Measurements from ENCODE around the gene GPR84. TPM values are rescaled to one million over a fixed set of nuclear protein-coding genes. Genes with fewer than 3 reads are reported as not detected.
A peak's percentile ranks its signal among the peaks of the same experiment; 100 is the strongest.

Gene GPR84
- total and polyA plus RNA-seq, 9 of the 15 experiments (the other 6 are each of a cell fraction or from before 2014, with no cell fraction given), result 0.07 to 0.18 (median 0.11) TPM; not detected in 5

GRCh38 chr12:54358945-54359761 lies 5.1 kb downstream of the GPR84 start (continued):
- TF ChIP-seq, protein P1, sequence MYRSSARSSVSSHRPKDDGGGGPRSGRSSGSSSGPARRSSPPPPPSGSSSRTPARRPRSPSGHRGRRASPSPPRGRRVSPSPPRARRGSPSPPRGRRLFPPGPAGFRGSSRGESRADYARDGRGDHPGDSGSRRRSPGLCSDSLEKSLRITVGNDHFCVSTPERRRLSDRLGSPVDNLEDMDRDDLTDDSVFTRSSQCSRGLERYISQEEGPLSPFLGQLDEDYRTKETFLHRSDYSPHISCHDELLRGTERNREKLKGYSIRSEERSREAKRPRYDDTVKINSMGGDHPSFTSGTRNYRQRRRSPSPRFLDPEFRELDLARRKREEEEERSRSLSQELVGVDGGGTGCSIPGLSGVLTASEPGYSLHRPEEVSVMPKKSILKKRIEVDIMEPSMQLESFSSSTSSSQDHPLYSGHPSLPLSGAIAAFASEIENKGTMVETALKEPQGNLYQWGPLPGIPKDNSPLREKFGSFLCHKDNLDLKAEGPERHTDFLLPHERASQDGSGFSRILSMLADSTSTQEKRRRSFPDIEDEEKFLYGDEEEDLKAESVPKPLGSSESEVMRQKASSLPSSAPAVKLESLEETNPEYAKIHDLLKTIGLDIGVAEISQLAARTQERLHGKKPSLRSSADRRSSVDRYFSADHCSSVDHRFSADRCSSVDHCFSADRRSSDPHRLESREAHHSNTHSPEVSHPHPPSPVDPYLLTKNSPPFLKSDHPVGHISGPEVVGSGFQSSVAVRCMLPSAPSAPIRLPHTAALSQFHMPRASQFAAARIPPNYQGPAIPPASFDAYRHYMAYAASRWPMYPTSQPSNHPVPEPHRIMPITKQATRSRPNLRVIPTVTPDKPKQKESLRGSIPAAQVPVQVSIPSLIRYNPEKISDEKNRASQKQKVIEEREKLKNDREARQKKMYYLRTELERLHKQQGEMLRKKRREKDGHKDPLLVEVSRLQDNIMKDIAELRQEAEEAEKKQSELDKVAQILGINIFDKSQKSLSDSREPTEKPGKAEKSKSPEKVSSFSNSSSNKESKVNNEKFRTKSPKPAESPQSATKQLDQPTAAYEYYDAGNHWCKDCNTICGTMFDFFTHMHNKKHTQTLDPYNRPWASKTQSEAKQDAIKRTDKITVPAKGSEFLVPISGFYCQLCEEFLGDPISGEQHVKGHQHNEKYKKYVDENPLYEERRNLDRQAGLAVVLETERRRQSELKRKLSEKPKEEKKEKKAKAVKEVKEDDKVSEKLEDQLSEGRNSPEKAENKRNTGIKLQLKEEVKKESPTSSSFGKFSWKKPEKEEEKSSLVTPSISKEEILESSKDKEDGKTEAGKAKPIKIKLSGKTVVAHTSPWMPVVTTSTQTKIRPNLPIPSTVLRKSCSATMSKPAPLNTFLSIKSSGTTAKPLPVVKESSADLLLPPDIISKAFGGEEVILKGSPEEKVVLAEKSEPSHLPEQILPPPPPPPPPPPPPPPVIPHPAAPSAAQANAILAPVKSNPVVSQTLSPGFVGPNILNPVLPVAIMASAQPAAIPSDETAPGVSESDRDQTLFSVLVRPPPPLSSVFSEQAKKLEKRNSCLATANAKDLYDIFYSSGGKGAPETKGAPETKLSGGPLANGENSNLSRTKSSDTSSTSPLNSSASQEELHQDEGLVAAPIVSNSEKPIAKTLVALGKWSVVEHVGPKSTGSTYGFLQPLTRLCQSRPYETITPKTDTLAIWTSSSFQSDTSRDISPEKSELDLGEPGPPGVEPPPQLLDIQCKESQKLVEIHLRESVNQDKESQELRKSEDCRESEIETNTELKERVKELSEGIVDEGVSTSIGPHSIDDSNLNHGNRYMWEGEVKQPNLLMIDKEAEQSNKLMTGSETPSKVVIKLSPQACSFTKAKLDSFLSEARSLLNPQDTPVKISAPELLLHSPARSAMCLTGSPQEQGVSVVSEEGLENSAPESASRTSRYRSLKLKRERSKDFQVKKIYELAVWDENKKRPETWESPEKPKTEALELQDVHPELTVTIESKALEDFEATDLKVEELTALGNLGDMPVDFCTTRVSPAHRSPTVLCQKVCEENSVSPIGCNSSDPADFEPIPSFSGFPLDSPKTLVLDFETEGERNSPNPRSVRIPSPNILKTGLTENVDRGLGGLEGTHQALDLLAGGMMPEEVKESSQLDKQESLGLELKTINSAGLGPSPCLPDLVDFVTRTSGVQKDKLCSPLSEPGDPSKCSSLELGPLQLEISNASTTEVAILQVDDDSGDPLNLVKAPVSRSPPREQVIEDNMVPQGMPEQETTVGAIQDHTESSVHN (IDR thresholded peaks at IDR 0.05; ENCODE audit: borderline replicate concordance in 1 of 2, low read depth in 1 of 2), result peak in 1 of 2 experiments; percentile 78; a peak in 2 of 4 replicates
- no peak for TF ChIP-seq CAMTA2 (CRISPR knock-in tag; conservative IDR thresholded peaks at IDR 0.05)
- no peak for TF ChIP-seq TGIF2 (CRISPR knock-in tag; IDR thresholded peaks at IDR 0.05)
- peak; percentile 76; the same call in 1 of the 2 replicates for TF ChIP-seq ZNF263 (CRISPR knock-in tag; IDR thresholded peaks at IDR 0.05; ENCODE audit: borderline replicate concordance)
- TF ChIP-seq CEBPG (CRISPR knock-in tag; IDR thresholded peaks at IDR 0.05), result no peak
- TF ChIP-seq CEBPG (tag; conservative IDR thresholded peaks at IDR 0.05 in 1 of 2, IDR thresholded peaks at IDR 0.05 in 1 of 2), result no peak
- TF ChIP-seq, protein P2, sequence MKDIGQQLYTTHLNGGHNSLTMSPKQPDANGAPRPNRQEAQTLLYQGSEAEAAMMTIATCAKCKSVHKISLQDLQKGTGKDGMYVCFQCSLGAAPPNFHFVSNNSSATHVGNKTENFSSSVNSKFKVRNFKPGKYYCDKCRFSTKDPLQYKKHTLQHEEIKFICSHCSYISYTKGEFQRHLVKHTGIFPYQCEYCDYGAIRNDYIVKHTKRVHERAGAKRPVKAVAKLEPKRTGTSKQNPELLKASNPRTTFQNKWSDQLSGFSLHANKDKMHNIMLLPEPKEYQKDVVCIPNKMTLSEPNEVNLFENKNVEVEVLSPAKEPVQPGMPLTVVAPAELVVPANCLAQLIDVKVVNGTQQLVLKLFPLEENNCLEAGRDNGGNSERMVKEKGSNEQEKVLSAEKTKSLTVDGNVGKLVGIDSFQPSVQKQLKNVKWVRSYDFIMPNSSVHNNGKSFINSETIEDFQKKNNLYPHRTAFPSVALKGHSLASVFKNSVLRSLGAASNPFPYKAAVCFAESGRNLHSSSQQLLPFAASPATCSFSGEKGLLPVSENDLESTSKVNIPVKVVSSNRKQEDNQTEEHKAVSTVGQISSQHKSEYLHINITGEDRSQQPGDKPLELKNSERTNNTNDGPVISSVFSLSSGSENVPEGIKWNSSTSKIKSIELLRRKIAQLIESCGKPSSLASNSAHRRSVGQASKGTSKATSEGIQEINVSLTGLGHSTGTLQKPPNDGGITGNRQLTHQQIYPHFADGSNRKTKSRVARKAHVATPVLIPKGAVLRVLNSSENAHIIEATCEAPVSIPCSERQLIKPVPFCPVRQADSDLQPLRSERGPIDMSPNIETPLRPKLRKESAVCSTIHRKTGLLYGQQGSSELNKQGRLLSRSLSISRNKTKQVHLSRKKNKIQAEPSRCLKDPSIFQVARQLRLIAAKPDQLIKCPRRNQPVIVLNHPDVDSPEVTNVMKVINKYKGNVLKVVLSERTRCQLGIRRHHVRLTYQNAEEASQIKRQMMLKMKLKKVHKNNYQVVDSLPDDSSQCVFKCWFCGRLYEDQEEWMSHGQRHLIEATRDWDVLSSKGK (CRISPR knock-in tag; IDR thresholded peaks at IDR 0.05), result no peak
- no peak for TF ChIP-seq CLOCK (CRISPR knock-in tag; IDR thresholded peaks at IDR 0.05; ENCODE audit: borderline replicate concordance)
- TF ChIP-seq GABPB1 (CRISPR knock-in tag; IDR thresholded peaks at IDR 0.05), result no peak
- TF ChIP-seq ZFX (CRISPR knock-in tag; IDR thresholded peaks at IDR 0.05), result peak; percentile 94
- TF ChIP-seq ZNF780A (CRISPR knock-in tag; IDR thresholded peaks at IDR 0.05), result no peak
- TF ChIP-seq ZNF644 (tag; IDR thresholded peaks at IDR 0.05; ENCODE audit: low read depth), result peak; percentile 85

All from K562 (cell line).